SK-N-SH (cell line): Measurements from ENCODE around the gene GRIK5. TPM values are rescaled to one million over a fixed set of nuclear protein-coding genes. Genes with fewer than 3 reads are reported as not detected.

Experiments
- CTCF ChIA-PET: fragments of 300-600, 350-600 bp; formaldehyde crosslinking; extraction: SDS; loops from one replicate; lab custom pipeline; 2021; lab: Yijun Ruan, JAX
- POLR2A ChIA-PET: fragments of 350-600 bp; sonication (Branson Sonifier 250); formaldehyde crosslinking; extraction: SDS; loops from one replicate; lab custom pipeline; 2020; ENCODE audit warnings: antibody characterized with exemption, inconsistent platforms; lab: Yijun Ruan, JAX
- DNase-seq: peaks from one replicate; pipeline ENCODE4 v3.0.0; 2012
- H2AFZ ChIP-seq: fragments of 200-600 bp; sonication (generic); 2 replicates; pipeline ENCODE4 v1.8.1; 2016; ENCODE audit warnings: antibody characterized with exemption, mild to moderate bottlenecking, low read depth
- H3F3A ChIP-seq: fragments of 200-600 bp; sonication (generic); replicated peaks from 2 replicates; pipeline ENCODE3; 2016; ENCODE audit warnings: antibody characterized with exemption, mild to moderate bottlenecking; ENCODE audit not compliant: insufficient read depth
- H3K27ac ChIP-seq, 2 experiments: fragments of 200-500 bp in 1 of 2; fragments of 200-600 bp in 1 of 2; sonication (Bioruptor generic) in 1 of 2; sonication (generic), shearing (Covaris generic) in 1 of 2; 2 replicates each; pipeline versions ENCODE4 v1.5.1 to v1.6.1; 2014 to 2016; ENCODE audit warnings: low read depth in 2 of 2, inconsistent platforms in 1 of 2, low read length in 1 of 2, mild to moderate bottlenecking in 1 of 2, mixed read lengths in 1 of 2
- H3K27me3 ChIP-seq: fragments of 200-600 bp; sonication (generic), shearing (Covaris generic); 2 replicates; pipeline ENCODE4 v1.6.1; 2016; ENCODE audit warnings: mixed run types; ENCODE audit not compliant: insufficient read depth
- H3K36me3 ChIP-seq, 2 experiments: fragments of 200-500 bp in 1 of 2; fragments of 200-600 bp in 1 of 2; sonication (Bioruptor generic) in 1 of 2; sonication (generic) in 1 of 2; replicated peaks in 1 of 2; 2 replicates each; pipeline versions ENCODE3 to v1.5.1; 2014 to 2016; ENCODE audit warnings: low read length in 1 of 2, mild to moderate bottlenecking in 1 of 2; ENCODE audit not compliant: insufficient read depth in 2 of 2, control insufficient read depth in 1 of 2
- H3K4me1 ChIP-seq, 2 experiments: fragments of 200-500 bp in 1 of 2; fragments of 200-600 bp in 1 of 2; sonication (Bioruptor generic) in 1 of 2; sonication (generic), shearing (Covaris generic) in 1 of 2; 2 replicates each; pipeline versions ENCODE4 v1.5.1 to v1.6.1; 2014 to 2016; ENCODE audit warnings: low read depth in 1 of 2, low read length in 1 of 2, mixed run types in 1 of 2; ENCODE audit not compliant: insufficient read depth in 2 of 2, control insufficient read depth in 1 of 2
- H3K4me2 ChIP-seq: fragments of 200-600 bp; sonication (generic), shearing (Covaris generic); 2 replicates; pipeline ENCODE4 v1.6.1; 2017; ENCODE audit warnings: mixed run types
- H3K4me3 ChIP-seq, 2 experiments: fragments of 200-500 bp in 1 of 2; fragments of 200-600 bp in 1 of 2; sonication (Bioruptor generic) in 1 of 2; sonication (generic), shearing (Covaris generic) in 1 of 2; 2 replicates each; pipeline versions ENCODE4 v1.5.1 to v1.8.1; 2014 to 2016; ENCODE audit warnings: low read depth in 2 of 2, inconsistent platforms in 1 of 2, low read length in 1 of 2, mild to moderate bottlenecking in 1 of 2, mixed read lengths in 1 of 2, moderate library complexity in 1 of 2
- H3K79me2 ChIP-seq: fragments of 200-600 bp; sonication (generic); 2 replicates; pipeline ENCODE4 v1.8.1; 2017; ENCODE audit warnings: mild to moderate bottlenecking; ENCODE audit not compliant: insufficient read depth
- H3K9ac ChIP-seq: fragments of 200-600 bp; sonication (generic); 2 replicates; pipeline ENCODE4 v1.6.1; 2017; ENCODE audit warnings: mixed run types
- H3K9me2 ChIP-seq: fragments of 200-600 bp; sonication (generic); 2 replicates; pipeline ENCODE4 v1.6.1; 2017; ENCODE audit warnings: mixed run types
- H3K9me3 ChIP-seq: fragments of 200-600 bp; sonication (generic); 2 replicates; pipeline ENCODE4 v1.6.1; 2017; ENCODE audit warnings: mixed run types, mild to moderate bottlenecking, moderate library complexity
- H4K20me1 ChIP-seq: fragments of 200-600 bp; sonication (generic); 2 replicates; pipeline ENCODE4 v1.6.1; 2017; ENCODE audit warnings: mild to moderate bottlenecking, mixed run types; ENCODE audit not compliant: insufficient read depth
- ELF1 ChIP-seq: IDR thresholded peaks from 2 replicates; pipeline ENCODE4 v1.4.0; 2012
- FOSL2 ChIP-seq: IDR thresholded peaks from 2 replicates; pipeline ENCODE4 v1.4.0; 2012; ENCODE audit warnings: low read depth, mild to moderate bottlenecking, moderate library complexity, borderline replicate concordance
- FOXJ3 ChIP-seq: sonication (generic); formaldehyde crosslinking; IDR thresholded peaks from 2 replicates; pipeline ENCODE4 v1.5.1; 2020; ENCODE audit warnings: mild to moderate bottlenecking, missing genetic modification reagents
- GABPA ChIP-seq: IDR thresholded peaks from 2 replicates; pipeline ENCODE4 v1.4.0; 2012; ENCODE audit warnings: low read depth, mild to moderate bottlenecking
- GATA2 ChIP-seq: sonication (generic); formaldehyde crosslinking; IDR thresholded peaks from 2 replicates; pipeline ENCODE4 v1.5.0; 2020; ENCODE audit warnings: mild to moderate bottlenecking, missing genetic modification reagents
- NFIC ChIP-seq: IDR thresholded peaks from 2 replicates; pipeline ENCODE4 v1.4.0; 2012; ENCODE audit warnings: borderline replicate concordance
- RCOR1 ChIP-seq: fragments of 150-350 bp; IDR thresholded peaks from 2 replicates; pipeline ENCODE4 v1.6.1; 2017; ENCODE audit warnings: antibody characterized with exemption, low read length
- RFX5 ChIP-seq: IDR thresholded peaks from 2 replicates; pipeline ENCODE4 v1.6.1; 2012; ENCODE audit warnings: mild to moderate bottlenecking, improper control_type of control experiment, low read length
- RXRA ChIP-seq: IDR thresholded peaks from 2 replicates; pipeline ENCODE4 v1.4.0; 2012; ENCODE audit warnings: low read depth, mild to moderate bottlenecking, borderline replicate concordance
- SMC3 ChIP-seq: IDR thresholded peaks from 2 replicates; pipeline ENCODE4 v1.6.1; 2012; ENCODE audit warnings: low read depth, low read length, improper control_type of control experiment
- TCF12 ChIP-seq: IDR thresholded peaks from 2 replicates; pipeline ENCODE4 v1.4.0; 2012
- TEAD4 ChIP-seq: IDR thresholded peaks from 2 replicates; pipeline ENCODE4 v1.4.0; 2012; ENCODE audit warnings: mild to moderate bottlenecking, borderline replicate concordance; ENCODE audit not compliant: insufficient read depth
- YY1 ChIP-seq: IDR thresholded peaks from 2 replicates; pipeline ENCODE4 v1.4.0; 2012; ENCODE audit warnings: low read depth, mild to moderate bottlenecking
- whole genome bisulfite sequencing: methylation state at CpG from one replicate; pipeline ENCODE4 v1.1.6; 2017; ENCODE audit warnings: low lambda C conversion rate; 5-methylcytosine and 5-hydroxymethylcytosine counted together
- polyA plus RNA-seq, 3 experiments: library from polyadenylated mRNA; depleted of rRNA; stranded (reverse); fragments of >200 nt; gene quantifications; 2 replicates each; pipeline ENCODE4 v1.2.3, GENCODE V29; 2012
- TF ChIP-seq, protein P1 (sequence below): IDR thresholded peaks from 2 replicates; pipeline ENCODE4 v1.4.0; 2012; ENCODE audit warnings: low read depth
- TF ChIP-seq, protein P2 (sequence below): IDR thresholded peaks from 2 replicates; pipeline ENCODE4 v1.6.1; 2012; ENCODE audit warnings: mild to moderate bottlenecking, low read depth, low read length, moderate library complexity
- TF ChIP-seq, protein P3 (sequence below): fragments of 200-600 bp; sonication (generic); IDR thresholded peaks from 2 replicates; pipeline ENCODE4 v1.6.1; 2017; ENCODE audit warnings: antibody characterized with exemption, mild to moderate bottlenecking, moderate library complexity
- TF ChIP-seq, protein P4 (sequence below): IDR thresholded peaks from 2 replicates; pipeline ENCODE4; 2012
- TF ChIP-seq, protein P5 (sequence below): IDR thresholded peaks from 2 replicates; pipeline ENCODE4 v1.4.0; 2012; ENCODE audit warnings: low read depth, borderline replicate concordance

GRIK5 gene
- polyA plus RNA-seq, 1 of the 3 experiments (the other 2 are of a cell fraction): 2.4 TPM

DNA sequence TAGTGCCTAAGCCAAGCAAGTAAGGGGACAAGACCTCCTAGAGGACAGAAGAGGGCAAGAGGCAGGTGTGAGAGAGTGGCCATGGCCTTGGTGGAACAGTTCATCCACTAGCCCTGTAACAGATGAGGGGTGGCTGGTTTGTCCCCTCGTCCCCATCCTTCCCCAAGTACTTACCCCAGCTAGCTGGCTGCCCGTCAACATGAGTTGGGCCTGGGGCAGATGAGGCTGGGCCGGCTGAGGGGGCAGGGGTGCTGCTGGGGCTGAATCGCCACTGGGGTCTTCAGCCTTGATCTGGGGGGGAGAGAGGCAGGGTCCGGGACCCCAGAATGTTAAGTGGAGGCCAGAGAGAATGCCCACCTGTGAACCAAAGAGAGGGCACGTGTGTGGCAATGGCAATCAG is 47.1 kb upstream of the GRIK5 start (continued):
- TF ChIP-seq FOSL2 (no peak), RCOR1 (no peak), SMC3 (no peak), TCF12 (no peak)

DNA sequence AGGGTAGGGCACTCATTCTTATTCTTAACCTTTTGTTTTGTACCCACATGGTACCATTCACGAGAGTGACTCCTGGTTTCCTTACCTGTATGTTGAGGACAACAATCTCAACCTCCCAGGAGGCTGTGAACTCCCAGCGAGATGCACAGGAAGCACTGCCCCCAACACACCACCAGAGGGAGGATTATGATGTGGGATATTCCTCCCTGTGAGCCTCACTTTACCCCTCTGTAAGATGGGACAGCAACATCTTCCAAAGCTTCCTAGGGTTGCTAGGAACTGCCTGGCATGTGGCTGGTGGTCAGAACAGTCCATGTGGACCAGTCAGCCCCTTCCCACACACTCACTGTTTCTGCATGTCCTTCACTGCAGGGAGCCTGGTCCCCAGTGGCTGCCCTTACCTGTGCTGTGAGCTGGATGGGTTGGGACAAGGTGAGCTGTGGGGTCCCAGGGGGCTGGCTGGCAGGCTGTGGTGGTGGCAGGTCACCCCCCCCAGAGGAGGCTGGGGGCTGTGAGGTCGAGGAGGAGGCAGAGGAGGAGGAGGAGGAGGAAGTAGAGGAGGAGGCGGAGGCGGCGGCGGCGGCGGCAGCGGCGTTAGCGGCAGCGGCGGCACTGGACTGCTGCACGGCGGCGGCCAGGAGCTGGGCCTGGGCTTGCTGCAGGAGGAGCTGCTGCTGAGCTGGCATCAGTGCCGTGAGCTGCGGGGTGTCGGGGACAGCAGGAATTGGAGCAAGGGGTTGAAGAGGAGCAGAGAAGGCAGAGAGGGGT is 46.5 kb upstream of the GRIK5 start:
- ChIA-PET CTCF (interaction anchor here (1.2 to 2.3 kb wide), 4 partner anchors 16 to 129 kb away, joined by 3 to 9 read pairs (median 4); no protein-coding TSS in a partner anchor), POLR2A (no interaction called here)
- Histone ChIP-seq H3K27me3 (no peaks in the 10 kb centered on the region), H3K9me2 (no peaks in the 10 kb centered on the region), H3K4me2 (no peak overlapping the region), H2AFZ (no peak overlapping the region), H3K4me1 (peaks cover 9 to 38% of the 10 kb centered on the region in 2 experiments; a peak in 3 of 4 replicates), H3K9me3 (no peaks in the 10 kb centered on the region), H4K20me1 (no peaks in the 10 kb centered on the region), H3K27ac (no peak overlapping the region), H3K79me2 (no peaks in the 10 kb centered on the region), H3K36me3 (no peaks in the 10 kb centered on the region), H3K9ac (no peak overlapping the region), H3F3A (peaks cover 35% of the 10 kb centered on the region), H3K4me3 (no peak overlapping the region)
- WGBS: 90% methylated on average over 20 of the region's 20 CpGs
- DNase-seq: no peak
- TF ChIP-seq NFIC (no peak), TEAD4 (no peak), RCOR1 (no peak), ELF1 (no peak), GABPA (no peak), GATA2 (CRISPR knock-in tag) (no peak), RXRA (no peak), YY1 (no peak), TCF12 (no peak), SMC3 (no peak), FOXJ3 (no peak), RFX5 (no peak)
- TF ChIP-seq, protein P1, sequence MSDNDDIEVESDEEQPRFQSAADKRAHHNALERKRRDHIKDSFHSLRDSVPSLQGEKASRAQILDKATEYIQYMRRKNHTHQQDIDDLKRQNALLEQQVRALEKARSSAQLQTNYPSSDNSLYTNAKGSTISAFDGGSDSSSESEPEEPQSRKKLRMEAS: no peak
- TF ChIP-seq, protein P2, sequence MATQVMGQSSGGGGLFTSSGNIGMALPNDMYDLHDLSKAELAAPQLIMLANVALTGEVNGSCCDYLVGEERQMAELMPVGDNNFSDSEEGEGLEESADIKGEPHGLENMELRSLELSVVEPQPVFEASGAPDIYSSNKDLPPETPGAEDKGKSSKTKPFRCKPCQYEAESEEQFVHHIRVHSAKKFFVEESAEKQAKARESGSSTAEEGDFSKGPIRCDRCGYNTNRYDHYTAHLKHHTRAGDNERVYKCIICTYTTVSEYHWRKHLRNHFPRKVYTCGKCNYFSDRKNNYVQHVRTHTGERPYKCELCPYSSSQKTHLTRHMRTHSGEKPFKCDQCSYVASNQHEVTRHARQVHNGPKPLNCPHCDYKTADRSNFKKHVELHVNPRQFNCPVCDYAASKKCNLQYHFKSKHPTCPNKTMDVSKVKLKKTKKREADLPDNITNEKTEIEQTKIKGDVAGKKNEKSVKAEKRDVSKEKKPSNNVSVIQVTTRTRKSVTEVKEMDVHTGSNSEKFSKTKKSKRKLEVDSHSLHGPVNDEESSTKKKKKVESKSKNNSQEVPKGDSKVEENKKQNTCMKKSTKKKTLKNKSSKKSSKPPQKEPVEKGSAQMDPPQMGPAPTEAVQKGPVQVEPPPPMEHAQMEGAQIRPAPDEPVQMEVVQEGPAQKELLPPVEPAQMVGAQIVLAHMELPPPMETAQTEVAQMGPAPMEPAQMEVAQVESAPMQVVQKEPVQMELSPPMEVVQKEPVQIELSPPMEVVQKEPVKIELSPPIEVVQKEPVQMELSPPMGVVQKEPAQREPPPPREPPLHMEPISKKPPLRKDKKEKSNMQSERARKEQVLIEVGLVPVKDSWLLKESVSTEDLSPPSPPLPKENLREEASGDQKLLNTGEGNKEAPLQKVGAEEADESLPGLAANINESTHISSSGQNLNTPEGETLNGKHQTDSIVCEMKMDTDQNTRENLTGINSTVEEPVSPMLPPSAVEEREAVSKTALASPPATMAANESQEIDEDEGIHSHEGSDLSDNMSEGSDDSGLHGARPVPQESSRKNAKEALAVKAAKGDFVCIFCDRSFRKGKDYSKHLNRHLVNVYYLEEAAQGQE: no peak
- TF ChIP-seq, protein P3, sequence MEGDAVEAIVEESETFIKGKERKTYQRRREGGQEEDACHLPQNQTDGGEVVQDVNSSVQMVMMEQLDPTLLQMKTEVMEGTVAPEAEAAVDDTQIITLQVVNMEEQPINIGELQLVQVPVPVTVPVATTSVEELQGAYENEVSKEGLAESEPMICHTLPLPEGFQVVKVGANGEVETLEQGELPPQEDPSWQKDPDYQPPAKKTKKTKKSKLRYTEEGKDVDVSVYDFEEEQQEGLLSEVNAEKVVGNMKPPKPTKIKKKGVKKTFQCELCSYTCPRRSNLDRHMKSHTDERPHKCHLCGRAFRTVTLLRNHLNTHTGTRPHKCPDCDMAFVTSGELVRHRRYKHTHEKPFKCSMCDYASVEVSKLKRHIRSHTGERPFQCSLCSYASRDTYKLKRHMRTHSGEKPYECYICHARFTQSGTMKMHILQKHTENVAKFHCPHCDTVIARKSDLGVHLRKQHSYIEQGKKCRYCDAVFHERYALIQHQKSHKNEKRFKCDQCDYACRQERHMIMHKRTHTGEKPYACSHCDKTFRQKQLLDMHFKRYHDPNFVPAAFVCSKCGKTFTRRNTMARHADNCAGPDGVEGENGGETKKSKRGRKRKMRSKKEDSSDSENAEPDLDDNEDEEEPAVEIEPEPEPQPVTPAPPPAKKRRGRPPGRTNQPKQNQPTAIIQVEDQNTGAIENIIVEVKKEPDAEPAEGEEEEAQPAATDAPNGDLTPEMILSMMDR: no peak
- TF ChIP-seq, protein P4, sequence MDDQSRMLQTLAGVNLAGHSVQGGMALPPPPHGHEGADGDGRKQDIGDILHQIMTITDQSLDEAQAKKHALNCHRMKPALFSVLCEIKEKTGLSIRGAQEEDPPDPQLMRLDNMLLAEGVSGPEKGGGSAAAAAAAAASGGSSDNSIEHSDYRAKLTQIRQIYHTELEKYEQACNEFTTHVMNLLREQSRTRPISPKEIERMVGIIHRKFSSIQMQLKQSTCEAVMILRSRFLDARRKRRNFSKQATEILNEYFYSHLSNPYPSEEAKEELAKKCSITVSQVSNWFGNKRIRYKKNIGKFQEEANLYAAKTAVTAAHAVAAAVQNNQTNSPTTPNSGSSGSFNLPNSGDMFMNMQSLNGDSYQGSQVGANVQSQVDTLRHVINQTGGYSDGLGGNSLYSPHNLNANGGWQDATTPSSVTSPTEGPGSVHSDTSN: no peak
- TF ChIP-seq, protein P5, sequence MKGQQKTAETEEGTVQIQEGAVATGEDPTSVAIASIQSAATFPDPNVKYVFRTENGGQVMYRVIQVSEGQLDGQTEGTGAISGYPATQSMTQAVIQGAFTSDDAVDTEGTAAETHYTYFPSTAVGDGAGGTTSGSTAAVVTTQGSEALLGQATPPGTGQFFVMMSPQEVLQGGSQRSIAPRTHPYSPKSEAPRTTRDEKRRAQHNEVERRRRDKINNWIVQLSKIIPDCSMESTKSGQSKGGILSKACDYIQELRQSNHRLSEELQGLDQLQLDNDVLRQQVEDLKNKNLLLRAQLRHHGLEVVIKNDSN: no peak
